GM21723 (cell line): ENCODE data around the gene LAYN.

Experiments
- ATAC-seq: cut with Tn5 transposase; IDR thresholded peaks from one replicate; pipeline ENCODE4 v1.9.1; 2021; ENCODE audit warnings: mild to moderate bottlenecking, moderate library complexity; ENCODE audit not compliant: unreplicated experiment

LAYN gene

DNA sequence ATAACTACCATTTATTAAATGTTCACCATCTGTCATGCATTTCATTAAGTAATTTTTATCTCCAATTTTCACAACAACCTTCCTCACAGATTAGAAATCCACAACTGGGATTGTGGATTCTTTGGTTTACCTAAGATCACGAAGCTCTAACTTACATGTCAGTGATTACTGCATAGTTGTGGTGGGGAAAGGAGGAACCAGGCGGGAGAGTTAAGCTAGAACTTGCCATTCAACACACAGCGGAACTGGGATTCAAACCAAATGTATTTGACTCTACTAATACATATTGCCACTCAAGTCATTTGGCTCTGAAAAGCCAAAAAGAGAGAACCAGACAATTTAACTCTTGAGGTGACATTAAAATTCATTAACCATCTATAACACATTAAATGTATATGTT, 10.4 kb upstream of the LAYN start:
- no peak for ATAC-seq

DNA sequence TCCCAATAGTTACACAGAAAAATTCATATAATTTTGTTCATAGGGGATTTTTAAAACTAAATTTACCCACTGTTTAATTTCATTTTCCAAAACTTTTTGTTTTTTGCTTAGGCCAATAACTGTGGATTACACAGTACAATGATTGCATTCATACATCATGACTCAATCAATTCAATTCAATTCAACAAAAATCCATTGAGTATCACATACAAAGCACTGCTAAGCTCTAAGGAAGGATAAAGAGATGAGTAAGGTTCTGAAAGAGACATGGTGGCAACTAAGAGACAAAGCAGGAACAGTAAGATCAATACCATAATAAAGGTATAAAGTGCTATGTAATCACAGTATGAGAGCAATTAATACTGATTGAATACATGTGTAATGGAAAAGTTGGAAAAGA, 9.4 kb upstream of the LAYN start:
- no peak for ATAC-seq

DNA sequence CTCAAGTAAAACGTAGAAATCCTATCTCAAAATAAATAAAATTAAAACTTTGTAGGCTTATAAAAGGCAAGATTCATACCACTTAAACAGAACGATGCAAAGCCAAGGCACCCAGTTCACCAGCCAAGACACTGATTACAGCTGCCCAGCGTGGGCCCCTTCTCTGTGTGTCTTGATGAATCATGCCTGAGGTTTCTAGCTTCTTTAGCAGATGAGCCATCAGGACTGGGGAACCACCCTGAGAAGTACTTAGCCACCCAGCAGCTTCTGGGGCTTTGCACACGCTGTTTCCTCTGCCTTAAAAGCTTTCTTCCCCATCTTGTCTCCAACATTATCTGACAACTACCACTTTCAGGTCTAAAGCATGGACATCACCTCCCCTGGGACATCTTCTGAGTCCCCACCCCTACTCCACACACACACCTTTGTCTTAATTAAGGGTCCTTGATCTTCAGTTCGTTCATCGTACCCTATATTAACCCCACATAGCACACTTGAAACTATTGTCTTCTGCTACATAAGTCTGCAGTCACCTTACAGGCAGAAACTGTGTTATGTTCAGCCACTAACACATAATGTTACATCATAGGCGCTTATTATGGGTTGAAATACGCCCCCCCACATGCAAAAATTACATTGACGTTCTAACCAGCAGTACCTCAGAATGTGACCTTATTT, 8.7 kb upstream of the LAYN start:
- ATAC-seq, result peak; percentile 87

GRCh38 chr11:111532365-111532709, 8.2 kb upstream of the LAYN start:
- no peak for ATAC-seq

DNA sequence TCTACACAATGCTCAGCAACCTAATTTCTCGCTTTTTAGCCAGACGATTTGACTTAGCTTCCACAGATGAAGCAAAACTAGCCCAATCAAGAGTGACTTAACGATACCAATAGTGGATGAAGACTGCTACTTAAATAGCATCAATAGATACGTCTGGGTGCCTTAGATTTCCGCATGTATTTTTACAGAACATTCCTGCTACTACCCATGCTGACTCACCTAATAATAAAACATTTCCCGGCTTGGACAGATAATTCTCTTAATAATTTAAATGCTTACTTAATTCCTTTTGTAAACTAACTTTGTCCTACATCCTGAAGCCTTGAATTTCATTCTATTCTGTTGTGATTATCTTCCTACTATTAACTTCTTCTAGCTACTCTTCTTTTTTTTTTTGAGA, 5.2 kb upstream of the LAYN start:
- ATAC-seq, result no peak

DNA sequence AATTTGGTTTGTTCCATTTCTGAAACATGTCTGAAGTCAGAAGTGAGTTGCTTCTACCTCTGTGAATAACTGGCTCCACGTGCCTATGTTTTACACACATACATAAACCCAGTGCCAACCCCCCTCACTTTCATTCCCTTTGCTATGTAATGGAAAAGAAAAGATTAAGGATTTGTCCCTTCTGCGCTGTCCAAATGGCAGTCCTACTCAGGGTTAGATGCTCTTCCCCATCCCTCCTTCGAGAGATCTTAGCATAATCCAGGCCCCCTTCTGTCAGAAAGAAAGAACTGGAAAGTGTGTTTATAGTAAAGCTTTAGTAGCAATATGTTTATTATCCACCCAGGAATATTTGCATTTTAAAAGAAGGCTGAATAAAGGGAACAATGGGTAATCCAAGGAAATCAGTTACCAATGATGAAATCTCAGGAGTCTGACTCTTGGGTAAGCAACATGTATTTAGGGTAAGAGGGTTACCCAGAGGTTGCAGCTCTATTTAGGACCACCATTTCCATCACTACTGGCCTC, 3.1 kb upstream of the LAYN start:
- no peak for ATAC-seq

GRCh38 chr11:111538407-111539114, 2.0 kb upstream of the LAYN start:
- ATAC-seq, result no peak

DNA sequence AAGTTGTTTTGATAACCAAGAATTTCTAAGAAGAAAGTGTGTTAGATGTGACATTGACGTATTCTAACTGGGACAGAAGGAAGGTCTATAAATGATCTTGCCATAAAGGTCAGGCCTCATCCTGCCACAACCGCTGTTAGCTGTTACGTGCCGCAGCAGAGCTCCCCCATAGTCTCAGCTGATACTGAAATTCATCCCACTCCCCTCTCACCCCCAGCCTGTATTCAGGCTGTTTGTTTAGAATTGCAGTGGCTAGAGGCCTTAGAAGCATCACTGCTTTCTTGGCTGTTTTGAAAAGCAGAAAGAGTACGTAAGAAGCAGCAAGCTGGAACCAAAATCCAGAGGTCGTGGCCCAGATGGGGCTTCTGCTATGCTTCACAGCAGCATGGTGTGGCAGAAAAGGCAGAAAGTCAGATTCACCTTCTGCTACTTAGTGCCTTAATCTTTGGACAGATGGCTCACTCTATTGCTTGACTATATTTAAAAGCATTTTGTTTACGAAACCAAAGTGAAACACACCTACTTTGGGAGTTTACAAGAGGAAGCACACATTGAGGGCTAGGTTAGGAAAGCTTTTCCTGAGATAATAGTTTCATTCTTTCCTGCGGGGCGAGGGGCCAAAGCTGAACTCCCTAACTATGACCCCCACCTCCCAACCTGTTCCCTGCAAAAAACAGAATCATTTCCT, 950 bp upstream of the LAYN start:
- ATAC-seq, result no peak

DNA sequence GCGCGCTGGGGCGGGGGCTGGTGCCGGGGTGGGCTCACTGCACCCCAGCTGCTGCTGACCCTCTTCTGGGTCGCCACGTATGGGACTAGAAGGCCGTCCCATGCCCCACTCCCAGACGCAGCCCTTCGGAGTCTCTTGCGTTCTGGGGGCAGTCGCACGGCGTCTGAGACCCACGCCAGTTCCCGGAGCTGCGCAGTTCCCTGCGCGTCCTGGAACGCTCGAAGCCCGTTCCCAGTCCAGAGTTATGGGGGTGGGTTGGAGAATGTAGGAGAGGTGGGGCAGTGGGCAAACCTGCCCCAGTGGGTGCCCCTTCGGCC, 375 bp downstream of the LAYN start:
- no peak for ATAC-seq

DNA sequence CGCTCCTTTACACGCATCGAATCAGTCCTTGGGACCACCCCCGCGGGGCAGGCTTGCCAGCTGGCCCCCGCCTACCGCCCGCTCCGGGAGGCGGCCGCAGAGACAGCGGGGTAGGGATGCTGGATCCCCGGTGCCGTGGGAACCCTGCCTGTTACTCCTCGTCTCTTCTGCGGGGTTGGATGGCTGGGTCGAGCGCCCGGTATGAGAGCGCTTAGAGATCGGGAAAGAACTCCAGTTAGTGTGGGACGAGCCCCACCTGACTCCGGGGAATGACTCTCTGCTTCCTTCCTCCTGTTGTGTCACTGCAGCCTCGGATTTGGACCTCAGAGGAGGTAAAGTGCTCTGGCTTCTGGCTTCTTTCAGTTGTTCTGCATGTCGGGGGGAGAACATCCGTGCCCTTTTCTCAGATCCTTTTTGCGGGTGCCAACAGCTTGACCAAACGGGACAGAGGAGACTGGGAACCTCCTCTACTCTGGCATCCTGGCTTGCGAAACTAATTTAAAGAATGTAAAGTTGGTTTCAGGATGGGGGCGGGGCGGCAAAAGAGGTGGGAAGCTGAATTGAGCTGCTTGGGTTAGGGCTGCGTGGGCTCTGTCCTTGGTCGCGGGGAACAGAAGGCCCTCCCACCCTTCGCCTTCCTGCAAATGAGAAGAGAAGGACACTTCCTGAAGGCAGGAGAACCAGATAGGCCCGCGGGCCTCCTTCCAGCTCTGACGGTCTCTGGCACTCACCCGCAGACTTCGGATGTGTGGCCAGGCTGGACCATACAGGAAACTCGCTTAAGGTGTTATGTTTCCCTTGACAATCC, 938 bp downstream of the LAYN start:
- no peak for ATAC-seq

- ATAC-seq, result no peak
Observed at GRCh38 chr11:111542606-111543275, 2.2 kb downstream of the LAYN start.

GRCh38 chr11:111548525-111548924, 8.0 kb downstream of the LAYN start:
- ATAC-seq, result no peak

DNA sequence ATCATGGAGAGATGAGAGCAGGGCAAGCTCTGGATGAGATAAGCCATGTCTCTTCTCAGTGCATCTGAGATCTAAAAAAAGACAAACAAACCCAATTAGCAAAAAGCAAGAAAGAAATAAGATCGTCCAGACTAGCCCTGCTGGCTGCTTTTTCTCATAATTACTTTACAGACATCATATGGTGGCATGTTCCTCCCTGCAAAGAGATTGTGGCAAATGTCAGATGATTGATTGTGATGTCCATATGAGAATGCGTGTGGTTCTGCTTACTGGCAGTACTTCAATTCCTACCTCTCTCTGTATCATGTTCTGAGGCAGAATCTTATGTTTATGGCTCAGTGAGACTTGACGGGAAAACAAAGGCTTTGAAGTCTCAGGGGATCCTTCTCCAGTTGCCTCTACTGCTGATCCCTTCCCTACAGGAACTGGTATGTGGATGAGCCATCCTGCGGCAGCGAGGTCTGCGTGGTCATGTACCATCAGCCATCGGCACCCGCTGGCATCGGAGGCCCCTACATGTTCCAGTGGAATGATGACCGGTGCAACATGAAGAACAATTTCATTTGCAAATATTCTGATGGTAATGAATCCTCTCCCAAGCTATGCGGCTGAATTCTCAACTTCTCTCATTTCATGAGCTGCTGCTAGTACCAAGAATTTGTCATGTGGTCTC, 8.8 kb downstream of the LAYN start:
- no peak for ATAC-seq

- ATAC-seq, result no peak
Observed at GRCh38 chr11:111549869-111550203, 9.3 kb downstream of the LAYN start.

- ATAC-seq, result no peak
Observed at GRCh38 chr11:111550258-111550657, 9.7 kb downstream of the LAYN start.

DNA sequence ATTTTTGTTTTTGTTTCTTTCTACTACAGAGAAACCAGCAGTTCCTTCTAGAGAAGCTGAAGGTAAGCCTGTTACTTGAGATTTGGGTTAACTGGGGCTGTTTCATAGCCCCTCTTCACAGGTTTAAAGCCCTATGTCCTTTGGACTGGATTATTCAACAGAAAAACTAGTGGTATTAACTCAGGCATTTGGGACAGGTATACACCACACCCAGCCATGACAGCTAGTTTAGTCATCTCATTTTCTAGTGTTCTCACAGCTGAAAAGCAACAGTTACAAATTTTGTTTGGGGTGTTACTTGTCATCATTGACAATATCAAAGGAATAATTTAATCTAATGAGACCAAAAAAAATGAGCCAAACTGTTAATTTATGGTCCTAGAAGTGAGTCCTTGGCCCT, 14.0 kb downstream of the LAYN start:
- no peak for ATAC-seq

DNA sequence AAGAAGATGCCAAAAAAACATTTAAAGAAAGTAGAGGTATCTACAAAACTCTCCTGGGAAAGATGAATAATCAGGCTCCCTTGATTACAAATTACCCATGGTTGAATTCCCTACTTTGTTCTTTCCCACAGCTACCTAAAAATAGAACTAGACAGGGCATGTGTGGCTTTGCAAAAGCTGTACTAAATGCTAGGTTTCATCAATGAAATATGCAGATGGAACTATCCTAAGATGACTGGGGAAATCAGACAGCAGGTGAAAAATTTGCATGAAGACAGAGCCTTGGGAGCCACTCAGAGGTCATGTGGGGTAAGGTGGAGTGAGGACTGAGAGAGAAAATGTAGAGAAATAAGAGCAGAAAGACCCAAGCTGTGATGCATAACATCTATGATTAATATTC, 14.7 kb downstream of the LAYN start:
- no peak for ATAC-seq

DNA sequence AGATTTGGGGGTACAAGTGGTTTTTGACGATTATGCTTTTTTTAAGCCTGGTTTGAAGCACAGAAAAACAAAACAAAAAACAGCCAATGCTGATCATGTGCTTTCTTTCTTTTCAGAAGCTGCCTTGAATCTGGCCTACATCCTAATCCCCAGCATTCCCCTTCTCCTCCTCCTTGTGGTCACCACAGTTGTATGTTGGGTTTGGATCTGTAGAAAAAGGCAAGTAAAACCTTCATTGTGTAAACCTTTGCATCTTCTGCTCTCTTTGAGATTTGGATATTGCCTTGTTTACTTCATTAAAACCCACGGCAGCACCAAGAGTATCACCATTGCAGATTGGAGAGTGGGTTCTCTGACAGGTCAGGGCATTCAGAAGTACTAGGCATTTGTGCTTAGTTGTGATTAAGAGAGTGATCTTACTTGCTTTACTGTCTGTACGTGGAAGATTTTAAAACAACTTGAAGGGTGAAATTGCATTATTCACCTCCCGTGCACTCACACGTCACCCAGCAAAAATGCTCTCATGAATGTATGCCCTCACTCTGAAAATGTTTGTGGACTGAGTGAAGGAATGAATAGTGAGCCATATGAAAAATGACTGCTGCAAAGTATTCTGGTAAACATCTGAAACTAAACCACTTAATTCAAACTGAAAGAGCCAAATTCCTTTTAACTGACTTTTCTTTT, 17.0 kb downstream of the LAYN start:
- ATAC-seq, result no peak

DNA sequence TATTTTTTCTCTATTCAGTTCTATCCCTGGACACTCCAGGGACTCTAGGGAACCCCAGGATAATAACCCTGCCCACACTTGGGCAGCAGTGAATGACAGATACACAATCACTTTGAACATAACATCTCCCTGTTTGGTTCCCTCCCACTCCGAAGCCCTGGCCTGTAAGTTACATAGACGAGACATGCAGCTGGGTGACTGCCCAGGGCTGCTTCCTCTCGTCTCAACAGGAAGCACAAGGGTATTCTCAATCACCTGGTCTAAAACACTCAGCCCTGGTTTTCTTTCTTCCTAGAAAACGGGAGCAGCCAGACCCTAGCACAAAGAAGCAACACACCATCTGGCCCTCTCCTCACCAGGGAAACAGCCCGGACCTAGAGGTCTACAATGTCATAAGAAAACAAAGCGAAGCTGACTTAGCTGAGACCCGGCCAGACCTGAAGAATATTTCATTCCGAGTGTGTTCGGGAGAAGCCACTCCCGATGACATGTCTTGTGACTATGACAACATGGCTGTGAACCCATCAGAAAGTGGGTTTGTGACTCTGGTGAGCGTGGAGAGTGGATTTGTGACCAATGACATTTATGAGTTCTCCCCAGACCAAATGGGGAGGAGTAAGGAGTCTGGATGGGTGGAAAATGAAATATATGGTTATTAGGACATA, 19.4 kb downstream of the LAYN start:
- no peak for ATAC-seq
